Epithelial cell of esophagus (primary cell): ENCODE results near the gene UBAC1.

ENCODE experiments used
- DNase-seq: peaks from one replicate; pipeline ENCODE4 v3.0.0; 2010; ENCODE audit warnings: low read depth
- H3K4me3 ChIP-seq: 2 replicates; pipeline ENCODE4 v1.5.1; 2011; ENCODE audit warnings: mild to moderate bottlenecking, low read length, control low read depth
- CTCF ChIP-seq: IDR thresholded peaks from 2 replicates; pipeline ENCODE4 v1.5.1; 2011; ENCODE audit warnings: low read depth, mild to moderate bottlenecking, low read length, control low read depth, inconsistent platforms; ENCODE audit not compliant: insufficient read depth; ENCODE audit errors: missing control alignments

UBAC1 gene

GRCh38 chr9:136007276-136007933 is 46.2 kb upstream of the UBAC1 start:
- TF ChIP-seq CTCF: no peak
- no peak for DNase-seq

GRCh38 chr9:136006169-136006568 is 45.0 kb upstream of the UBAC1 start:
- no peak for DNase-seq
- TF ChIP-seq CTCF: no peak

More at GRCh38 chr9:136007276-136007933, 46.2 kb upstream of the UBAC1 start:
- no peak overlapping the region for H3K4me3 ChIP-seq

GRCh38 chr9:136004712-136005111 is 43.5 kb upstream of the UBAC1 start:
- H3K4me3 ChIP-seq: no peak overlapping the region
- DNase-seq: no peak
- TF ChIP-seq CTCF: no peak

More at GRCh38 chr9:136006169-136006568, 45.0 kb upstream of the UBAC1 start:
- H3K4me3 ChIP-seq: no peak overlapping the region

GRCh38 chr9:136004219-136004618 is 43.0 kb upstream of the UBAC1 start:
- TF ChIP-seq CTCF: no peak
- no peak for DNase-seq
- no peak overlapping the region for H3K4me3 ChIP-seq

GRCh38 chr9:136003411-136004218 is 42.4 kb upstream of the UBAC1 start:
- TF ChIP-seq CTCF: no peak
- no peak overlapping the region for H3K4me3 ChIP-seq
- DNase-seq: no peak

GRCh38 chr9:136002881-136003280 is 41.7 kb upstream of the UBAC1 start:
- no peak for TF ChIP-seq CTCF
- H3K4me3 ChIP-seq: no peak overlapping the region
- no peak for DNase-seq

GRCh38 chr9:136002215-136002614 is 41.0 kb upstream of the UBAC1 start:
- no peak for DNase-seq
- no peak overlapping the region for H3K4me3 ChIP-seq
- TF ChIP-seq CTCF: no peak
